Activated CD4-positive, alpha-beta memory T cell treated with anti-CD3 and anti-CD28 coated beads for 36 hours (primary cell): ENCODE measurements around the gene PRMT9. TPM values are rescaled to one million over a fixed set of nuclear protein-coding genes. Genes with fewer than 3 reads are reported as not detected.

Experiments
- CTCF ChIA-PET: fragments of 350-600 bp; sonication (Branson Sonifier 250); formaldehyde crosslinking; loops from one replicate; lab custom pipeline; 2021; ENCODE audit warnings: antibody characterized with exemption, inconsistent platforms; lab: Charles Lee
- POLR2A ChIA-PET: fragments of 350-600 bp; sonication (Branson Sonifier 250); formaldehyde crosslinking; loops from one replicate; lab custom pipeline; 2021; ENCODE audit warnings: antibody characterized with exemption; lab: Charles Lee
- DNase-seq: peaks from one replicate; pipeline ENCODE4 v3.0.0-alpha.2; 2020
- H3K27ac Mint-ChIP-seq: one replicate; pipeline ENCODE4 v1.8.0; 2021; ENCODE audit warnings: mixed read lengths
- H3K27me3 Mint-ChIP-seq: one replicate; pipeline ENCODE4 v1.8.0; 2021; ENCODE audit warnings: mixed read lengths
- H3K36me3 Mint-ChIP-seq: one replicate; pipeline ENCODE4 v1.8.0; 2021; ENCODE audit warnings: mixed read lengths
- H3K4me1 Mint-ChIP-seq: one replicate; pipeline ENCODE4 v1.8.0; 2021; ENCODE audit warnings: low read depth, mixed read lengths
- H3K4me3 Mint-ChIP-seq: one replicate; pipeline ENCODE4 v1.8.0; 2021; ENCODE audit warnings: mild to moderate bottlenecking, mixed read lengths
- H3K9me3 Mint-ChIP-seq: one replicate; pipeline ENCODE4 v1.8.0; 2021; ENCODE audit warnings: mixed read lengths
- intact Hi-C: fragments of 100-400 bp; cut with micrococcal nuclease; formaldehyde crosslinking; loops from one replicate; pipeline ENCODE4 v1.15.1; 2023
- total RNA-seq, 2 experiments: library from RNA; stranded (reverse); gene quantifications; one replicate each; pipeline ENCODE4 v1.2.3, GENCODE V29; 2021

Gene PRMT9
- total RNA-seq, 2 experiments from 2014 or later = 7.9 to 8.3 TPM

DNA sequence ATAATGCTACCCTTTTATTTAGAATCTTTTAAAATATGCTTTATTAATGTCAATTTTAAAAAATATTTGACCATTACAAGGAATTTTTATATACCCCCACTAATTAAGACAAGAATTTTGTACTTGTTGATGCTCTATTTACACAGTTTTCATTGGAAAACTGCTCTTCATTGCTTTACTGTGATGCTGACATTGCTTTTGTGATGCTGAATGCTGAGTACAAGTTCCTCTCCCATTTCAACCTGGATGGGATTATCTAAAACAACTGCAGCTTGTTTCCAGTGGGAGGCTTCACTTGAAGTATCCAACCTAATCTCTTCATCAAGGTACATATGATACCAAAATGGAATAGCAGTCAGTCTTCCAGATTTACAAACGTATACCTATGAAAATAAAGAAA is 45.6 kb downstream of the PRMT9 start:
- POLR2A ChIA-PET = no interaction called here

DNA sequence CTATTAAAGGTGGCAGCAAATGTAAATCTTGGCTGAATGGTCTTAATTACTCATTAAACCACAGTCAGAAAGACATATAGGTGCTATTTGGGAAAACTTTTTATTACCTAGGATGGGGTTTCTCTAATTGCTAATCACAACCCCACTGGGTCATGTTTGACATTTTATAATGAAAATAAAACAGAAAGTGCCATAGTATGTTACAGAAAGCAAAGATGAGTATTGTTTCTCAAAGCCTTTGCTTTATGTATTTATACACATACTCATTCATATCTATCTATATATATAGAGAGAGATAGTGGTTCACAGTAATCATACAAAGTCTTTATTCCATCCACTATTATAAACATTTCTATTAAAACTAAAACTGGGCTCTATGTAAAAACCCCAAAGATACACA is 48.6 kb downstream of the PRMT9 start:
- POLR2A ChIA-PET = no interaction called here
- Mint-ChIP-seq H3K27me3 (no peaks in the 10 kb centered on the region), H3K4me3 (no peak overlapping the region), H3K4me1 (peaks cover 14% of the 10 kb centered on the region), H3K9me3 (peaks cover 3% of the 10 kb centered on the region), H3K36me3 (peaks cover 51% of the 10 kb centered on the region), H3K27ac (no peak overlapping the region)
- intact Hi-C loops = no loop called here
- CTCF ChIA-PET = no interaction called here
- DNase-seq = no peak

More for the DNA sequence above, 45.6 kb downstream of the PRMT9 start:
- DNase-seq = no peak
- Mint-ChIP-seq H3K9me3 (peaks cover 3% of the 10 kb centered on the region), H3K4me1 (peaks cover 15% of the 10 kb centered on the region), H3K27ac (no peak overlapping the region), H3K4me3 (no peak overlapping the region), H3K36me3 (peaks cover 50% of the 10 kb centered on the region), H3K27me3 (no peaks in the 10 kb centered on the region)
- intact Hi-C loops = no loop called here
- CTCF ChIA-PET = interaction anchor here (1.8 kb wide), 1 partner anchor 229 kb away, joined by 6 read pairs; no protein-coding TSS in a partner anchor

GRCh38 chr4:147633643-147634042 is 50.3 kb downstream of the PRMT9 start:
- ChIA-PET CTCF (interaction anchor here (1.2 kb wide), 1 partner anchor 234 kb away, joined by 4 read pairs; no protein-coding TSS in a partner anchor), POLR2A (interaction anchor here (1.5 kb wide), 1 partner anchor 16 kb away, joined by 5 read pairs; the partner anchor contains the start of gene TMEM184C)
- Mint-ChIP-seq H3K9me3 (peaks cover 3% of the 10 kb centered on the region), H3K27ac (no peak overlapping the region), H3K36me3 (peaks cover 48% of the 10 kb centered on the region), H3K27me3 (no peaks in the 10 kb centered on the region), H3K4me3 (no peak overlapping the region), H3K4me1 (no peaks in the 10 kb centered on the region)
- DNase-seq = no peak
- intact Hi-C loops = no loop called here

- Mint-ChIP-seq H3K4me3 (no peak overlapping the region), H3K9me3 (peaks cover 3% of the 10 kb centered on the region), H3K27me3 (no peaks in the 10 kb centered on the region), H3K4me1 (no peaks in the 10 kb centered on the region), H3K36me3 (peaks cover 51% of the 10 kb centered on the region), H3K27ac (no peak overlapping the region)
- ChIA-PET CTCF (no interaction called here), POLR2A (no interaction called here)
- intact Hi-C loops = no loop called here
- no peak for DNase-seq
These were observed 50.9 kb downstream of the PRMT9 start for GRCh38 chr4:147633113-147633512.

DNA sequence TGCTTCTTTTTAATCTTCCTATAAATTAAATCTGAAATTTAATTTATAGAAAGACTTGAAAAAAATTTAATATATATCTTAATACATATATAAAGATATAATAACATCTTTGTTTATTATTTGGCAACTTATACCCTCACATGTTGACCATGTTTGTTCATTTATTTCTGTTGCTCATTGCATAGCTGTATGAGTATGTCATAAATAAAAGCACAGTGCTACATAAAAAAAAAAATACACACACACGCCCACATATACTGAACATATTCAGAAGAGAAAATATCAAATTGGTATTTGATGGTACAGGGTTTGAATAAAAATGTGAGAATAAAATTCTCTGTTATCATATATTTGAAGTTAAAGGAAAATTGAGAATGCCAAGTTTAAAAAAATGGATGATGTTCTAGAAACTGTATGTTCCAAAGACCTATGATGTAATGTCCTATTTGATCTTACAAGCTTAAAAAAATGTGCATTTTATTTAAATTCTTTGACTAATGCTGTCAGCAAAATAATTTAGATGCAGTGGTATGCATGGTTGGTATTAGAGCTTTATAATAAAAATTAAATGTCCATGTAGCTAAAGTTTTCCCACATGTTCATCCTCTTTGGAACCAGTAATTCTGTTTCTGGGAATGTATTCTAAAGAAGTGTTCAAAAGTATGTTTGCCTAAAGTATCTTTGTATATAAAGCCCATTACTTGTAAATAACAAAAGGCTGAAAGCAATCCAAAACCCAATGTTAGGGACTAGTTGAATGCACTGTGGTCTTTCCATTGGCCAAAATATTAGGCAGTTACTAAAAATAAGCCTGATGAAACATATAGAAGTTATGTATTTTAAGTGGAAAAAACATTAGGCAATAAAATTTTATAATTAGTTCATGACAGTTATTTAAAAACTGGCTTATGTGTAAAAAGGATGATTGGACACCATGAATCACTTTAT is 53.9 kb downstream of the PRMT9 start:
- POLR2A ChIA-PET = interaction anchor here (0.5 kb wide), 1 partner anchor 160 kb away, joined by 4 read pairs; no protein-coding TSS in a partner anchor
- no peaks in the 10 kb centered on the region for H3K27me3 Mint-ChIP-seq
- no peak overlapping the region for H3K27ac Mint-ChIP-seq
- H3K4me3 Mint-ChIP-seq = no peak overlapping the region
- H3K4me1 Mint-ChIP-seq = no peaks in the 10 kb centered on the region
- no peak for DNase-seq
- CTCF ChIA-PET = interaction anchor here (1.9 to 3.2 kb wide), 2 partner anchors 13 to 237 kb away, joined by 5 to 14 read pairs; partner anchors contain the start of gene TMEM184C
- H3K9me3 Mint-ChIP-seq = no peaks in the 10 kb centered on the region
- intact Hi-C loops = no loop called here
- peaks cover 44% of the 10 kb centered on the region for H3K36me3 Mint-ChIP-seq

GRCh38 chr4:147628415-147628814 is 55.5 kb downstream of the PRMT9 start:
- peaks cover 37% of the 10 kb centered on the region for H3K36me3 Mint-ChIP-seq
- CTCF ChIA-PET = interaction anchor here (1.2 to 3.2 kb wide), 2 partner anchors 12 to 239 kb away, joined by 3 to 14 read pairs; no protein-coding TSS in a partner anchor
- DNase-seq = no peak
- H3K27ac Mint-ChIP-seq = no peak overlapping the region
- no peaks in the 10 kb centered on the region for H3K4me1 Mint-ChIP-seq
- intact Hi-C loops = no loop called here
- POLR2A ChIA-PET = no interaction called here
- no peaks in the 10 kb centered on the region for H3K27me3 Mint-ChIP-seq
- no peak overlapping the region for H3K4me3 Mint-ChIP-seq
- H3K9me3 Mint-ChIP-seq = no peaks in the 10 kb centered on the region

GRCh38 chr4:147626903-147627302 is 57.1 kb downstream of the PRMT9 start:
- Mint-ChIP-seq H3K9me3 (no peaks in the 10 kb centered on the region), H3K27me3 (no peaks in the 10 kb centered on the region), H3K4me1 (peaks cover 3% of the 10 kb centered on the region), H3K27ac (no peak overlapping the region), H3K4me3 (no peak overlapping the region), H3K36me3 (peaks cover 37% of the 10 kb centered on the region)
- CTCF ChIA-PET = interaction anchor here (0.6 to 2.0 kb wide), 3 partner anchors 10 to 240 kb away, joined by 4 to 5 read pairs (median 4); partner anchors contain the start of gene TMEM184C
- no peak for DNase-seq
- POLR2A ChIA-PET = interaction anchor here (0.6 kb wide), 1 partner anchor 221 kb away, joined by 3 read pairs; no protein-coding TSS in a partner anchor
- intact Hi-C loops = no loop called here

DNA sequence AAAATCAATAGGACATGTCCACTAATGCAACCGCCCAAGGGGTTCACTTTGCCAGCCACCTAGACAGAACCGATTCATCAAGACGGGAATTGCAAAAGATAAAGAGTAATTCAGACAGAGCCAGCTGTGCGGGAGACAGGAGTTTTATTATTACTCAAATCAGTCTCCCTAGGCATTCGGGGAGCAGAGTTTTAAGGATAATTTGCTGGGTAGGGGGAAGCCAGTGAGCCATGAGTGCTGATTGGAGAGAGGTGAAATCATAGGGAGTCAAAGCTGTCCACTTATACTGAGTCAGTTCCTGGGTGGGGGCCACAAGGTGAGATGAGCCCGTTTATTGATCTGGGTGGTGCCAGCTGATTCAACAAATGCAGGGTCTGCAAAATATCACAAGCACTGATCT is 58.2 kb downstream of the PRMT9 start:
- no peak for DNase-seq
- no peak overlapping the region for H3K4me3 Mint-ChIP-seq
- H3K9me3 Mint-ChIP-seq = no peaks in the 10 kb centered on the region
- no peaks in the 10 kb centered on the region for H3K27me3 Mint-ChIP-seq
- POLR2A ChIA-PET = no interaction called here
- intact Hi-C loops = no loop called here
- H3K4me1 Mint-ChIP-seq = peaks cover 7% of the 10 kb centered on the region
- H3K27ac Mint-ChIP-seq = no peak overlapping the region
- peaks cover 35% of the 10 kb centered on the region for H3K36me3 Mint-ChIP-seq
- CTCF ChIA-PET = interaction anchor here (2.0 kb wide), 1 partner anchor 9 kb away, joined by 4 read pairs; the partner anchor contains the start of gene TMEM184C

DNA sequence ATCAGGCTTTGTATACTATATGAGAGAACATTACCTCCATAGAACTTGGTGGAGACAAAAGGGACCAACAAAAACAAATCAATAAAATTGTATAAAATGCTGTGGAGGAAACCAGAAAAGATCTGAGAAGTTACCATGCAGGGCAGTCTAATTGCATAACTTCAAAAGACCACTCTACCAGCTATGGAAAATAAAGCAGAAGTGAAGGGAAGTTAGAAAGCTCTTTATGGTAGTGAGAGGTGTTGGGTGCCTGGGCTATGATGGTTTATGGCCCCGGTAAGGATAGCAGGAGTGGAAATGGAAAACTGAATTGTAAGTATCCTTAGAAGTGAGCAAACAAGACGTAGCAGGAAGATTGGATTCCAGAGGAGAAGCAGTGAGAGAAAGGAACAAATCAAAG is 63.6 kb downstream of the PRMT9 start:
- Mint-ChIP-seq H3K27me3 (no peaks in the 10 kb centered on the region), H3K36me3 (peaks cover 25% of the 10 kb centered on the region), H3K4me3 (no peak overlapping the region), H3K4me1 (peaks cover 27% of the 10 kb centered on the region), H3K27ac (no peak overlapping the region), H3K9me3 (no peaks in the 10 kb centered on the region)
- ChIA-PET CTCF (interaction anchor here (2.4 kb wide), 1 partner anchor 246 kb away, joined by 11 read pairs; no protein-coding TSS in a partner anchor), POLR2A (no interaction called here)
- DNase-seq = no peak
- intact Hi-C loops = no loop called here

GRCh38 chr4:147617841-147618691 is 65.9 kb downstream of the PRMT9 start:
- Mint-ChIP-seq H3K36me3 (peaks cover 18% of the 10 kb centered on the region), H3K4me1 (peaks cover 28% of the 10 kb centered on the region), H3K9me3 (no peaks in the 10 kb centered on the region), H3K27ac (peak overlapping the region; percentile 98), H3K4me3 (peak overlapping the region; percentile 100), H3K27me3 (no peaks in the 10 kb centered on the region)
- ChIA-PET CTCF (interaction anchor here (0.6 to 2.8 kb wide), 9 partner anchors 11 to 249 kb away, joined by 3 to 40 read pairs (median 4); partner anchors contain the start of genes ARHGAP10 and PRMT9), POLR2A (interaction anchor here (1.0 to 2.1 kb wide), 6 partner anchors 16 to 825 kb away, joined by 3 to 12 read pairs (median 4); partner anchors contain the start of genes ARHGAP10 and PRMT9)
- intact Hi-C loops = loop anchor here (1.0 to 2.0 kb wide), 4 partner anchors 66 to 824 kb away; partner anchors contain the start of genes ARHGAP10, NR3C2 and PRMT9
- no peak for DNase-seq
